Mammary microvascular endothelial cell (primary cell): Measurements from ENCODE around the gene HES2. TPM values are rescaled to one million over a fixed set of nuclear protein-coding genes. Genes with fewer than 3 reads are reported as not detected.

ENCODE experiments used
- total RNA-seq: library from RNA; depleted of rRNA; stranded (reverse); fragments of >200 nt; gene quantifications from 2 replicates; pipeline ENCODE4 v1.2.3, GENCODE V29; 2015

Gene HES2
- 31.5 and 32.2 TPM in 2 replicates for total RNA-seq

GRCh38 chr1:6419804-6420453, at the start of gene HES2:
Gene HES2, minus strand, starts transcription at chr1:6419919. Its CDS starts 99 bp downstream, at chr1:6419820.

DNA sequence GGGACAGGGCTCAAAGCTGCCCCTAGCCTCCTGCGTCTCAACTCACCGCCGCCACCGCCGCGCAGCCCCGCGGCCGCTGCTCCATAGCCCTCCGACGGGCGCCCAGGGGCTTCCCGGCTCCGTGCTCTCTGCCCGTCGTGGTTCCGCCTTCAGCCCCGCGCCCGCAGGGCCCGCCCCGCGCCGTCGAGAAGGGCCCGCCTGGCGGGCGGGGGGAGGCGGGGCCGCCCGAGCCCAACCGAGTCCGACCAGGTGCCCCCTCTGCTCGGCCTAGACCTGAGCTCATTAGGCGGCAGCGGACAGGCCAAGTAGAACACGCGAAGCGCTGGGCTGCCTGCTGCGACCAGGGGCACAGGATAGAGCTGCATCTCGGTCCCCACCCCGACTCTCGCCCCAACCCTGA, 46.3 kb upstream of the HES2 start, which contains the start of gene TNFRSF25:
TSS of gene TNFRSF25 (minus strand) at position 151 of the 400 bp plus-strand sequence. CDS start at position 85, 66 bp downstream.

GRCh38 chr1:6424619-6425593, 5.2 kb upstream of the HES2 start, which contains the start of gene ESPN:
Gene ESPN, plus strand, starts transcription at chr1:6424776. Its CDS starts 180 bp downstream, at chr1:6424956.

DNA sequence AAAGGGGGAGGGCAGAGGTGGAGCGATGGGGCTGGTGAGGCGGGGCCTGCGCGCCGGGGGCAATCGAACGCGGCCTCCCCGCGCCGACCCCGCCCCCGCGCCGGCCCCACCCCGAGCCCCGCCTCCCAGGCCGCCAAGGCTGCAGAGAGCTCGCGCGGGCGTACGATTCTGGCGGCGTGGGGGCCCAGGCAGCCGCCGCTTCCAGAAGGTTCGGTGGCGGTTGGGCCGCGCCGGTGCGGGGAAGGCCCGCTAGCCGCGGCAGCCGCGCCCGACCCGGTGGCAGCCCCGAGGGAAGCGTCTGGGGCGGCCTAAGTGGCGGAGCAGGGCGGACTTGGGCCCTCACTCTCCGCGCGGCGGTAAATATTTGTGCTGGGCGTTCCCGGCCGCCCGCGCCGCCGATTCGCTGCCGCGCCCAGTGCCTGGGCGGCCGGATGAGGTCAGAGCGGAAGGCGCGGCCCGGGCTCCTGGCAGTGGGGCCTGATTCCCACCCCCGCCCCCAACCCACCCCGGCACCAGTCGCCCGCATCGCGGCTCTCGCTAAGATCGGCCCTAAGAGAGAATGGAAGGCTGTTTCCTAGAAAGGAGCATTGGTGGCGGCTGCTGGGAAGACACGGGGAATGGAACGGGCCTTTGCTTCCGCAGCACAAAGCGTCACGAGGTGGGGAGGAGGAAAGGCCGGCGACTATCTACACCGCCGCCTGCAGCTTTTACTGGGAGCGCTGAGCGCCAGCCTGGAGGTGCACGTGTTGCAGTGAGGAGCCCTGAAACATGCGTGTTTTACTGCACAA, 26.1 kb downstream of the HES2 start, which contains the start of gene ACOT7:
TSS of gene ACOT7 (minus strand) at position 368 of the 788 bp plus-strand sequence. CDS start 368 bp downstream, outside the sequence.

Other genes starting within 250 kb of the HES2 start
- not detected in 2 replicates for gene CHD5, start 239.6 kb downstream of the HES2 start, total RNA-seq
- 124 and 140 TPM in 2 replicates for gene RPL22, start 220.3 kb downstream of the HES2 start, total RNA-seq
- gene RNF207, start 213.8 kb downstream of the HES2 start, total RNA-seq: 14.6 and 24.4 TPM in 2 replicates
- gene ICMT, start 184.0 kb downstream of the HES2 start, total RNA-seq: 84.4 and 89.4 TPM in 2 replicates
- gene HES3, start 175.7 kb downstream of the HES2 start, total RNA-seq: not detected in 2 replicates
- gene GPR153, start 158.8 kb downstream of the HES2 start, total RNA-seq: 0.73 and 0.94 TPM in 2 replicates
- 124 and 147 TPM in 2 replicates for gene ACOT7, start 26.2 kb downstream of the HES2 start, total RNA-seq
- gene ESPN, start 4.9 kb upstream of the HES2 start, total RNA-seq: 0.67 and 1.1 TPM in 2 replicates
- gene TNFRSF25, start 46.3 kb upstream of the HES2 start, total RNA-seq: 8.5 and 11.4 TPM in 2 replicates
- 21.5 and 26.6 TPM in 2 replicates for gene PLEKHG5, start 71.7 kb upstream of the HES2 start, total RNA-seq
- gene NOL9, start 134.6 kb upstream of the HES2 start, total RNA-seq: 20.6 and 30.4 TPM in 2 replicates
- gene TAS1R1, start 135.4 kb upstream of the HES2 start, total RNA-seq: 0.10 TPM in 1 of 2 replicates, not detected in the other
- 10.5 and 24.8 TPM in 2 replicates for gene ZBTB48, start 160.1 kb upstream of the HES2 start, total RNA-seq
- 42.4 and 44.2 TPM in 2 replicates for gene KLHL21, start 182.9 kb upstream of the HES2 start, total RNA-seq
- 5.0 and 6.4 TPM in 2 replicates for gene PHF13, start 193.8 kb upstream of the HES2 start, total RNA-seq
- gene THAP3, start 204.9 kb upstream of the HES2 start, total RNA-seq: 17.4 and 18.3 TPM in 2 replicates